UCSD-AML1 (cell line): Measurements from ENCODE around the gene HEPH.
"Not testable (repeated sequence)": the region's sequence is repeated elsewhere in the genome, so short reads cannot be mapped to it uniquely, and the experiment has no call there.

ENCODE experiments used
- DNase-seq: peaks from one replicate; lab custom pipeline; 2025; ENCODE audit not compliant: unreplicated experiment; lab: John Stamatoyannopoulos, UW

The HEPH gene

GRCh38 chrX:66163849-66164411 lies at the start of gene HEPH:
TSS of gene HEPH (plus strand) at chrX:66164247. CDS start at chrX:66170571, 6,324 bp downstream.
- no peak for DNase-seq

- DNase-seq = not testable (repeated sequence)
Observed at GRCh38 chrX:66118722-66119121, 45.3 kb upstream of the HEPH start.

- DNase-seq = not testable (repeated sequence)
Observed at GRCh38 chrX:66121354-66121753, 42.7 kb upstream of the HEPH start.

GRCh38 chrX:66126662-66127061 lies 37.4 kb upstream of the HEPH start:
- no peak for DNase-seq

GRCh38 chrX:66130469-66130868 lies 33.6 kb upstream of the HEPH start:
- DNase-seq = no peak

- not testable (repeated sequence) for DNase-seq
Observed at GRCh38 chrX:66135284-66135683, 28.8 kb upstream of the HEPH start.

GRCh38 chrX:66142351-66142750 lies 21.7 kb upstream of the HEPH start:
- peak; percentile 23 for DNase-seq

GRCh38 chrX:66144258-66144657 lies 19.8 kb upstream of the HEPH start:
- no peak for DNase-seq

GRCh38 chrX:66149519-66149918 lies 14.5 kb upstream of the HEPH start:
- no peak for DNase-seq

GRCh38 chrX:66150163-66150562 lies 13.9 kb upstream of the HEPH start:
- DNase-seq = no peak

GRCh38 chrX:66162331-66162822 lies 1.7 kb upstream of the HEPH start:
- DNase-seq = peak; percentile 37

- DNase-seq = no peak
Observed at GRCh38 chrX:66163447-66163846, 600 bp upstream of the HEPH start.

- no peak for DNase-seq
Observed at GRCh38 chrX:66164470-66164869, 423 bp downstream of the HEPH start.

- DNase-seq = no peak
Observed at GRCh38 chrX:66164931-66165330, 884 bp downstream of the HEPH start.

- DNase-seq = no peak
Observed at GRCh38 chrX:66166671-66167070, 2.6 kb downstream of the HEPH start.

GRCh38 chrX:66167431-66167830 lies 3.4 kb downstream of the HEPH start:
- no peak for DNase-seq

- no peak for DNase-seq
Observed at GRCh38 chrX:66176134-66176533, 12.1 kb downstream of the HEPH start.

GRCh38 chrX:66191563-66191962 lies 27.5 kb downstream of the HEPH start:
- no peak for DNase-seq

GRCh38 chrX:66193821-66194220 lies 29.8 kb downstream of the HEPH start:
- no peak for DNase-seq

- no peak for DNase-seq
Observed at GRCh38 chrX:66200050-66200664, 36.1 kb downstream of the HEPH start.

- no peak for DNase-seq
Observed at GRCh38 chrX:66200855-66201795, 37.1 kb downstream of the HEPH start.

GRCh38 chrX:66203114-66203513 lies 39.1 kb downstream of the HEPH start:
- no peak for DNase-seq
